Esophagus squamous epithelium (tissue), 4 donors: ENCODE measurements around the gene LIG1.

Experiments
- CTCF ChIP-seq, 6 experiments: fragments of 450-650 bp in 4 of 6; fragments of 200-600 bp in 2 of 6; sonication (generic) in 2 of 6; IDR thresholded peaks; one replicate each; pipeline ENCODE4 v1.5.1; 2016 to 2019; ENCODE audit warnings: antibody characterized with exemption in 6 of 6, mild to moderate bottlenecking in 4 of 6, moderate library complexity in 4 of 6
- POLR2A ChIP-seq, 4 donors: fragments of 450-650 bp; IDR thresholded peaks; one replicate each; pipeline ENCODE4 v1.6.1; 2017; ENCODE audit warnings: antibody characterized with exemption in 4 of 4, mild to moderate bottlenecking in 4 of 4, moderate library complexity in 3 of 4

GRCh38 chr19:48210005-48210404, 39.9 kb upstream of the LIG1 start:
- no peak for TF ChIP-seq POLR2A (IDR thresholded peaks at IDR 0.05)
- TF ChIP-seq CTCF (IDR thresholded peaks at IDR 0.05) = no peak
